Measurements from ENCODE around the gene RAB7A.

DNA sequence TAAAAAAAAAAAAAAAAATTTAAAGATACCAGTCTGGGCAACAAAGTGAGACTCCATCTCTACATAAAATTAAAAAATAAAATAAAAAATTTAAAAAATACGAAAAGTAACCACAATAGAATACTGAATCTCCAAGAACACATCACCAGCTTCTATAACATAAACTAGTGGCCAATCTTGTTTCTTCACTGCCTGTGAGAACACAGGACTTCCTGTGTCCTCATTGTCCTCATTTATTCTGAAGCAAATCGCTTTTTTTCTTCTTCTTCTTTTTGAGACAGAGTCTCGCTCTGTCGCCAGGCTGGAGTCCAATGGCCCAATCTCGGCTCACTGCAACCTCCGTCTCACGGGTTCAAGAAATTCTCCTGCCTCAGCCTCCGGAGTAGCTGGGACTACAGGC lies 28.6 kb upstream of the RAB7A start:
- TF ChIP-seq, protein P1, sequence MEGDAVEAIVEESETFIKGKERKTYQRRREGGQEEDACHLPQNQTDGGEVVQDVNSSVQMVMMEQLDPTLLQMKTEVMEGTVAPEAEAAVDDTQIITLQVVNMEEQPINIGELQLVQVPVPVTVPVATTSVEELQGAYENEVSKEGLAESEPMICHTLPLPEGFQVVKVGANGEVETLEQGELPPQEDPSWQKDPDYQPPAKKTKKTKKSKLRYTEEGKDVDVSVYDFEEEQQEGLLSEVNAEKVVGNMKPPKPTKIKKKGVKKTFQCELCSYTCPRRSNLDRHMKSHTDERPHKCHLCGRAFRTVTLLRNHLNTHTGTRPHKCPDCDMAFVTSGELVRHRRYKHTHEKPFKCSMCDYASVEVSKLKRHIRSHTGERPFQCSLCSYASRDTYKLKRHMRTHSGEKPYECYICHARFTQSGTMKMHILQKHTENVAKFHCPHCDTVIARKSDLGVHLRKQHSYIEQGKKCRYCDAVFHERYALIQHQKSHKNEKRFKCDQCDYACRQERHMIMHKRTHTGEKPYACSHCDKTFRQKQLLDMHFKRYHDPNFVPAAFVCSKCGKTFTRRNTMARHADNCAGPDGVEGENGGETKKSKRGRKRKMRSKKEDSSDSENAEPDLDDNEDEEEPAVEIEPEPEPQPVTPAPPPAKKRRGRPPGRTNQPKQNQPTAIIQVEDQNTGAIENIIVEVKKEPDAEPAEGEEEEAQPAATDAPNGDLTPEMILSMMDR (IDR thresholded peaks at IDR 0.05; ENCODE audit: control extremely low read depth in 1 of 3, insufficient read depth in 1 of 3, low read depth in 1 of 3, low read length in 3 of 3), result no peak
- TF ChIP-seq POLR2A (IDR thresholded peaks at IDR 0.05; ENCODE audit: control extremely low read depth in 1 of 2, low read depth in 2 of 2, low read length in 2 of 2), result no peak
- TF ChIP-seq EP300 (IDR thresholded peaks at IDR 0.05; ENCODE audit: borderline replicate concordance in 1 of 2, low read depth in 2 of 2, low read length in 2 of 2), result no peak
- TF ChIP-seq NRF1 (IDR thresholded peaks at IDR 0.05; ENCODE audit: low read depth, low read length), result no peak
- no peak for TF ChIP-seq TEAD4 (IDR thresholded peaks at IDR 0.05; ENCODE audit: low read depth, low read length)
- no peak for TF ChIP-seq RAD21 (IDR thresholded peaks at IDR 0.05 in 1 of 2, conservative IDR thresholded peaks at IDR 0.05 in 1 of 2; ENCODE audit: low read depth in 2 of 2, low read length in 2 of 2)
- TF ChIP-seq BRCA1 (IDR thresholded peaks at IDR 0.05; ENCODE audit: low read depth, low read length), result no peak
- no peak for TF ChIP-seq TAF1 (IDR thresholded peaks at IDR 0.05; ENCODE audit: low read depth, low read length)
- TF ChIP-seq KDM1A (IDR thresholded peaks at IDR 0.05; ENCODE audit: borderline replicate concordance, low read length), result no peak
- no peak for TF ChIP-seq SP1 (IDR thresholded peaks at IDR 0.05; ENCODE audit: low read depth, low read length)
- no peak for TF ChIP-seq CBX5 (IDR thresholded peaks at IDR 0.05; ENCODE audit: low read depth, low read length)
- TF ChIP-seq, protein P2, sequence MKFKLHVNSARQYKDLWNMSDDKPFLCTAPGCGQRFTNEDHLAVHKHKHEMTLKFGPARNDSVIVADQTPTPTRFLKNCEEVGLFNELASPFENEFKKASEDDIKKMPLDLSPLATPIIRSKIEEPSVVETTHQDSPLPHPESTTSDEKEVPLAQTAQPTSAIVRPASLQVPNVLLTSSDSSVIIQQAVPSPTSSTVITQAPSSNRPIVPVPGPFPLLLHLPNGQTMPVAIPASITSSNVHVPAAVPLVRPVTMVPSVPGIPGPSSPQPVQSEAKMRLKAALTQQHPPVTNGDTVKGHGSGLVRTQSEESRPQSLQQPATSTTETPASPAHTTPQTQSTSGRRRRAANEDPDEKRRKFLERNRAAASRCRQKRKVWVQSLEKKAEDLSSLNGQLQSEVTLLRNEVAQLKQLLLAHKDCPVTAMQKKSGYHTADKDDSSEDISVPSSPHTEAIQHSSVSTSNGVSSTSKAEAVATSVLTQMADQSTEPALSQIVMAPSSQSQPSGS (IDR thresholded peaks at IDR 0.05; ENCODE audit: low read length), result no peak
- no peak for TF ChIP-seq EZH2 (IDR thresholded peaks at IDR 0.05; ENCODE audit: low read depth, low read length, severe bottlenecking)
- TF ChIP-seq YY1 (IDR thresholded peaks at IDR 0.05; ENCODE audit: low read depth, low read length), result no peak

Data from H1 (cell line).